CD14-positive monocyte (primary cell): ENCODE data around the gene RAB3C. TPM values are rescaled to one million over a fixed set of nuclear protein-coding genes. Genes with fewer than 3 reads are reported as not detected.

ENCODE experiments used
- DNase-seq, 3 donors: peaks; one replicate each; pipeline ENCODE4 v3.0.0-alpha.2; 2011 to 2022
- H2AFZ ChIP-seq: 2 replicates; pipeline ENCODE4 v1.6.0; 2012; ENCODE audit warnings: mild to moderate bottlenecking, low read depth, low read length, inconsistent platforms; ENCODE audit not compliant: insufficient read depth, poor library complexity, severe bottlenecking
- H3K27ac ChIP-seq, 2 donors: 1 replicate in 1 of 2; 2 replicates in 1 of 2; pipeline ENCODE4 v1.5.1; 2012 to 2013; ENCODE audit warnings: low read length in 2 of 2, control low read depth in 1 of 2, inconsistent platforms in 1 of 2, low read depth in 1 of 2, mild to moderate bottlenecking in 1 of 2
- H3K27me3 ChIP-seq, 2 donors: one replicate each; pipeline versions ENCODE4 v1.6.0 to v1.6.1; 2011 to 2013; ENCODE audit warnings: low read length in 2 of 2; ENCODE audit not compliant: control insufficient read depth in 2 of 2, insufficient read depth in 2 of 2
- H3K36me3 ChIP-seq, 2 donors: replicated peaks in 1 of 2; 1 replicate in 1 of 2; 2 replicates in 1 of 2; pipeline versions ENCODE4 v1.5.1 to v1.6.1; 2012 to 2013; ENCODE audit warnings: low read length in 2 of 2, control low read depth in 1 of 2, inconsistent platforms in 1 of 2, mild to moderate bottlenecking in 1 of 2; ENCODE audit not compliant: insufficient read depth in 2 of 2, control insufficient read depth in 1 of 2
- H3K4me1 ChIP-seq, 2 donors: 1 replicate in 1 of 2; 2 replicates in 1 of 2; pipeline versions ENCODE4 v1.5.1 to v1.6.1; 2012 to 2013; ENCODE audit warnings: low read length in 2 of 2, control low read depth in 1 of 2, inconsistent platforms in 1 of 2, mild to moderate bottlenecking in 1 of 2, moderate library complexity in 1 of 2; ENCODE audit not compliant: insufficient read depth in 2 of 2, control insufficient read depth in 1 of 2
- H3K4me2 ChIP-seq: replicated peaks from 2 replicates; pipeline ENCODE3; 2012; ENCODE audit warnings: low read length, moderate library complexity, mild to moderate bottlenecking; ENCODE audit not compliant: poor library complexity, severe bottlenecking; ENCODE audit errors: extremely low read depth
- H3K4me3 ChIP-seq, 3 experiments: fragments of 200-600 bp in 1 of 3; sonication (generic) in 1 of 3; replicated peaks in 1 of 3; 1 replicate in 2 of 3; 2 replicates in 1 of 3; pipeline ENCODE4 v1.5.1; 2011 to 2013; ENCODE audit warnings: low read length in 3 of 3, mild to moderate bottlenecking in 3 of 3, control low read depth in 2 of 3, low read depth in 2 of 3, inconsistent platforms in 1 of 3, moderate library complexity in 1 of 3
- H3K79me2 ChIP-seq: 2 replicates; pipeline ENCODE4 v1.6.0; 2012; ENCODE audit warnings: mild to moderate bottlenecking, control low read depth, inconsistent platforms, low read length, moderate library complexity; ENCODE audit not compliant: insufficient read depth
- H3K9ac ChIP-seq: 2 replicates; pipeline ENCODE4 v1.6.0; 2017; ENCODE audit warnings: low read length, mild to moderate bottlenecking; ENCODE audit not compliant: insufficient read depth, poor library complexity, severe bottlenecking
- H3K9me3 ChIP-seq, 2 donors: replicated peaks in 1 of 2; 1 replicate in 1 of 2; 2 replicates in 1 of 2; pipeline versions ENCODE4 v1.5.1 to v1.6.1; 2012 to 2013; ENCODE audit warnings: low read length in 2 of 2, control low read depth in 1 of 2; ENCODE audit not compliant: control insufficient read depth in 1 of 2, insufficient read depth in 1 of 2
- H4K20me1 ChIP-seq: 2 replicates; pipeline ENCODE4 v1.6.0; 2012; ENCODE audit warnings: mild to moderate bottlenecking, low read length, control low read depth, moderate library complexity; ENCODE audit not compliant: insufficient read depth
- H3K27ac Mint-ChIP-seq, 7 donors: one replicate each; pipeline ENCODE4 v1.8.0; 2020; ENCODE audit warnings: mild to moderate bottlenecking in 7 of 7, mixed read lengths in 7 of 7, moderate library complexity in 6 of 7, inconsistent platforms in 2 of 7
- H3K27me3 Mint-ChIP-seq, 3 donors: one replicate each; pipeline ENCODE4 v1.8.0; 2021 to 2022; ENCODE audit warnings: low read depth in 3 of 3, mild to moderate bottlenecking in 3 of 3, mixed read lengths in 3 of 3, moderate library complexity in 3 of 3, inconsistent platforms in 1 of 3
- H3K36me3 Mint-ChIP-seq, 2 donors: one replicate each; pipeline ENCODE4 v1.8.0; 2020; ENCODE audit warnings: mixed read lengths in 2 of 2, inconsistent platforms in 1 of 2, mild to moderate bottlenecking in 1 of 2
- H3K4me1 Mint-ChIP-seq: one replicate; pipeline ENCODE4 v1.8.0; 2020; ENCODE audit warnings: mild to moderate bottlenecking, mixed read lengths
- H3K4me3 Mint-ChIP-seq, 2 donors: one replicate each; pipeline ENCODE4 v1.8.0; 2020; ENCODE audit warnings: mild to moderate bottlenecking in 2 of 2, mixed read lengths in 2 of 2, moderate library complexity in 1 of 2
- H3K9me3 Mint-ChIP-seq, 7 donors: one replicate each; pipeline ENCODE4 v1.8.0; 2020 to 2022; ENCODE audit warnings: mixed read lengths in 7 of 7, mild to moderate bottlenecking in 6 of 7, moderate library complexity in 6 of 7, inconsistent platforms in 2 of 7
- WGBS: methylation state at CpG from one replicate; pipeline ENCODE4 v1.1.5; 2013; ENCODE audit warnings: missing lambda C conversion rate; ENCODE audit not compliant: insufficient coverage; 5-methylcytosine and 5-hydroxymethylcytosine counted together
- intact Hi-C, 2 donors: fragments of 100-400 bp; cut with micrococcal nuclease; formaldehyde crosslinking; loops; one replicate each; pipeline versions ENCODE4 v1.15.0 to v1.15.1; 2023
- polyA plus RNA-seq, 3 donors: library from polyadenylated mRNA; depleted of rRNA in 1 of 3; unstranded in 2 of 3; stranded (reverse) in 1 of 3; fragments of 300-500 nt in 2 of 3; fragments of >200 nt in 1 of 3; fragmentation: Illumina TruSeq in 2 of 3; gene quantifications; 1 replicate in 2 of 3; 2 replicates in 1 of 3; pipeline ENCODE4 v1.2.3, GENCODE V29; 2012 to 2021
- TF ChIP-seq, protein P1 (sequence below): fragments of 200-600 bp; IDR thresholded peaks from one replicate; pipeline ENCODE4 v1.8.0; 2022; ENCODE audit warnings: antibody characterized with exemption, mild to moderate bottlenecking

Gene RAB3C
- polyA plus RNA-seq, 3 donors = under 0.01 to 0.81 TPM; not detected in 1

DNA sequence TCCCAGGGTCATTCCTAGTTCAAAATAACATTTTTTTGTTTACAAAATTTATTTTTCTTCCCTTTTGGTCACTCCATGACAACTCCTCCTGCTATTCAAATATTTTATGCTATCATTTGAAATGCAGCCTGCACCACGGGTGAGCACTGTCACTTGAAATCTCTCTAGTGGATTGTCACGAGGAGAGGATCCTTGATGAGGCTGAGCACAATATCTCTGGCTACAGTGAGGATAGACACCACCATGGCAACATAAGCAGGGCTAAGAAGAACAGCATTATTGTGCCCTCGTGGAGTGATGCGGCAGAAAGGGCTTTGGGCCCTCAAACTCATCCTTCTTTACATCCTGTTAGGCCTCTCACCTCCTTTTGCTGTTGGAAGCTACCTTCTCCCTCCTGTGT lies 321.9 kb downstream of the RAB3C start:
- Histone ChIP-seq H3K4me3 (no peak overlapping the region), H2AFZ (no peak overlapping the region), H3K4me2 (no peak overlapping the region), H3K9ac (no peak overlapping the region), H4K20me1 (no peaks in the 10 kb centered on the region), H3K4me1 (no peaks in the 10 kb centered on the region), H3K27me3 (no peaks in the 10 kb centered on the region), H3K27ac (no peak overlapping the region), H3K79me2 (no peaks in the 10 kb centered on the region), H3K36me3 (no peaks in the 10 kb centered on the region), H3K9me3 (peaks cover 0 to 3% of the 10 kb centered on the region in 2 donors)
- intact Hi-C loops = no loop called here
- H3K4me1 Mint-ChIP-seq = no peaks in the 10 kb centered on the region
- H3K27ac Mint-ChIP-seq = no peak overlapping the region
- TF ChIP-seq, protein P1, sequence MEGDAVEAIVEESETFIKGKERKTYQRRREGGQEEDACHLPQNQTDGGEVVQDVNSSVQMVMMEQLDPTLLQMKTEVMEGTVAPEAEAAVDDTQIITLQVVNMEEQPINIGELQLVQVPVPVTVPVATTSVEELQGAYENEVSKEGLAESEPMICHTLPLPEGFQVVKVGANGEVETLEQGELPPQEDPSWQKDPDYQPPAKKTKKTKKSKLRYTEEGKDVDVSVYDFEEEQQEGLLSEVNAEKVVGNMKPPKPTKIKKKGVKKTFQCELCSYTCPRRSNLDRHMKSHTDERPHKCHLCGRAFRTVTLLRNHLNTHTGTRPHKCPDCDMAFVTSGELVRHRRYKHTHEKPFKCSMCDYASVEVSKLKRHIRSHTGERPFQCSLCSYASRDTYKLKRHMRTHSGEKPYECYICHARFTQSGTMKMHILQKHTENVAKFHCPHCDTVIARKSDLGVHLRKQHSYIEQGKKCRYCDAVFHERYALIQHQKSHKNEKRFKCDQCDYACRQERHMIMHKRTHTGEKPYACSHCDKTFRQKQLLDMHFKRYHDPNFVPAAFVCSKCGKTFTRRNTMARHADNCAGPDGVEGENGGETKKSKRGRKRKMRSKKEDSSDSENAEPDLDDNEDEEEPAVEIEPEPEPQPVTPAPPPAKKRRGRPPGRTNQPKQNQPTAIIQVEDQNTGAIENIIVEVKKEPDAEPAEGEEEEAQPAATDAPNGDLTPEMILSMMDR = no peak
- 96% methylated on average over 4 of the region's 4 CpGs for WGBS
- no peaks in the 10 kb centered on the region for H3K36me3 Mint-ChIP-seq
- peaks cover 0 to 3% (median 0%) of the 10 kb centered on the region in 7 donors for H3K9me3 Mint-ChIP-seq
- DNase-seq = no peak
- peaks cover 0 to 2% (median 0%) of the 10 kb centered on the region in 3 donors for H3K27me3 Mint-ChIP-seq
- no peak overlapping the region for H3K4me3 Mint-ChIP-seq

DNA sequence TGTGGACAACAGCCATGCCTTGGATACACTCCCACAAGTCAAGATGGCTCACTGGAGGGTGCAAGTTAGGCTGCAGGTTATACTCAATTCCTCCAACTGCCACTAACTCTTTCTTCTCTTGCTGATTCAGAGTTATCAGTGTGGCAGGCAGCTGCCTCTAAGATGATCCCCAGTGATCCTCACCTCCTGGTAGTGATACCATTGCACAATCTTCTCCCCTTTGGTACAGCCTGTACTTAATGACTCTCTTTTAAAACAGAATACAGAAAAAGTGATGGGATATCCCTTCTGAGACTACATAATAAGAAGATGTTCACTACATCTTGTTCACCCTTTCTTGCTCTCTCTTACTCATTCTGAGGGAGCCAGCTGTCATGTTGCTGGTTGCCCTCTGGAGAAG lies 323.1 kb downstream of the RAB3C start:
- no peak overlapping the region for H2AFZ ChIP-seq
- H3K27me3 ChIP-seq = no peaks in the 10 kb centered on the region
- intact Hi-C loops = no loop called here
- no peaks in the 10 kb centered on the region for H3K36me3 Mint-ChIP-seq
- no peak for DNase-seq
- peaks cover 0 to 2% (median 0%) of the 10 kb centered on the region in 3 donors for H3K27me3 Mint-ChIP-seq
- H3K36me3 ChIP-seq = no peaks in the 10 kb centered on the region
- H3K79me2 ChIP-seq = no peaks in the 10 kb centered on the region
- TF ChIP-seq, protein P1 = no peak
- no peak overlapping the region for H3K4me3 ChIP-seq
- H3K27ac Mint-ChIP-seq = no peak overlapping the region
- H3K9me3 ChIP-seq = peaks cover 0 to 4% of the 10 kb centered on the region in 2 donors
- peaks cover 3 to 7% (median 5%) of the 10 kb centered on the region in 7 donors for H3K9me3 Mint-ChIP-seq
- H3K9ac ChIP-seq = no peak overlapping the region
- H3K4me2 ChIP-seq = no peak overlapping the region
- no peaks in the 10 kb centered on the region for H3K4me1 ChIP-seq
- no peaks in the 10 kb centered on the region for H4K20me1 ChIP-seq
- no peak overlapping the region for H3K27ac ChIP-seq
- H3K4me1 Mint-ChIP-seq = no peaks in the 10 kb centered on the region
- no peak overlapping the region for H3K4me3 Mint-ChIP-seq

Other genes starting within 250 kb of the RAB3C start
- gene PLK2, start 123.0 kb upstream of the RAB3C start, polyA plus RNA-seq = 10 to 100 TPM in 1 of 3 donors, 1 to 10 TPM in 2; 3.4 to 17.0 (median 4.5) TPM
- 100 to 1,000 TPM in 2 of 3 donors, 10 to 100 TPM in 1; 46.7 to 173 (median 103) TPM for gene GAPT, start 91.6 kb upstream of the RAB3C start, polyA plus RNA-seq